GM12891 (cell line): ENCODE results near the gene DIP2A.

Source experiments
- PAX5 ChIP-seq: IDR thresholded peaks from 2 replicates; pipeline ENCODE4 v1.6.1; 2011; ENCODE audit warnings: low read length, moderate library complexity, mild to moderate bottlenecking; ENCODE audit not compliant: insufficient read depth, severe bottlenecking
- POLR2A ChIP-seq: IDR thresholded peaks from 2 replicates; pipeline ENCODE4 v1.6.1; 2011; ENCODE audit warnings: low read depth, low read length, control low read depth
- POLR2AphosphoS5 ChIP-seq: IDR thresholded peaks from 2 replicates; pipeline ENCODE4 v1.6.1; 2011; ENCODE audit warnings: low read depth, low read length, control low read depth
- SPI1 ChIP-seq: IDR thresholded peaks from 2 replicates; pipeline ENCODE4 v1.6.1; 2011; ENCODE audit warnings: low read depth, low read length, control low read depth
- TAF1 ChIP-seq: IDR thresholded peaks from 2 replicates; pipeline ENCODE4 v1.6.1; 2011; ENCODE audit warnings: low read depth, low read length, control low read depth

- TF ChIP-seq POLR2A, result no peak
- no peak for TF ChIP-seq POLR2AphosphoS5
- TF ChIP-seq TAF1, result no peak
- TF ChIP-seq SPI1, result no peak
- no peak for TF ChIP-seq PAX5
Observed at GRCh38 chr21:46443910-46444309, 14.8 kb upstream of the DIP2A start.
